ENCODE results near the gene ORC5.
"Not testable (repeated sequence)": the region's sequence is repeated elsewhere in the genome, so short reads cannot be mapped to it uniquely, and the experiment has no call there.

The ORC5 gene

GRCh38 chr7:104185346-104185745 is 22.5 kb downstream of the ORC5 start:
- DNase-seq: no peak

DNA sequence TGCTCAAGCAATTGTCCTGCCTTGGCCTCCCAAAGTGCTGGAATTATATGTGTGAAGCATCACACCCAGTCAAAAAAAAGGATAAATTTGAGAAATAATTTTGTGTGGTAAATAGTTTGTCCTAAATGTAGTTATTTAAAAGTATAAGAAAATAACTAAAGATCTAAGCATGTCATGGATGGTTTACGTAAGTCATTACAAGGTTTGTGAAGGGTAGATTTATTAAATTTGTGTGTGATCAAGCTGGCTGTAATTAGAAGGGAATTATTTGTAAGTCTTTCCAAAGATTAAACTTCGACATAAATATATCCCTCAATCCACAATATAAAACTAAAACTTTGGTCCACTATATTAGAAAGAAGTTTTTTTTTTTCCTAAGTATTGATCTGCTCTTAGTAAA is 28.6 kb downstream of the ORC5 start:
- DNase-seq: no peak

- DNase-seq: not testable (repeated sequence)
These were observed 30.2 kb downstream of the ORC5 start for GRCh38 chr7:104177565-104178083.

DNA sequence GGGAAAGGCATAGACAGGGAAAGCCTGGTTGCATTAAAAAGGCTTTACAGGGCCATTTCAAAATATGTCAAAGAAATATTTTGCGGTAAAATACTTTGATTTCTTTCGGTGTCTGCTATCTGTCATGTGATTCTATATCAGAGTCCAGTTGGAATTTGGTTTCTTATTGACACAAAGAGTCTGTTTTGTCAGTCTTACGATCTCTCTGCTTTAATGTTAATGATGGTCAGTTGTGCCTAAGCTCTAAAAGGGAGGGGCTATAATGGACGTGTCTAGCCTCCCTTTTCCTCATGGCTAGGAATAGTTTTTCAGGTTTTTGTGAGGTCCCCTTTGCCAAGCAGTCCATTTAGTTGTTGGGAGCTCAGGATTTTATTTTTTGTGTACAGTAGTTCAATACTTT is 31.5 kb downstream of the ORC5 start:
- DNase-seq: no peak

DNA sequence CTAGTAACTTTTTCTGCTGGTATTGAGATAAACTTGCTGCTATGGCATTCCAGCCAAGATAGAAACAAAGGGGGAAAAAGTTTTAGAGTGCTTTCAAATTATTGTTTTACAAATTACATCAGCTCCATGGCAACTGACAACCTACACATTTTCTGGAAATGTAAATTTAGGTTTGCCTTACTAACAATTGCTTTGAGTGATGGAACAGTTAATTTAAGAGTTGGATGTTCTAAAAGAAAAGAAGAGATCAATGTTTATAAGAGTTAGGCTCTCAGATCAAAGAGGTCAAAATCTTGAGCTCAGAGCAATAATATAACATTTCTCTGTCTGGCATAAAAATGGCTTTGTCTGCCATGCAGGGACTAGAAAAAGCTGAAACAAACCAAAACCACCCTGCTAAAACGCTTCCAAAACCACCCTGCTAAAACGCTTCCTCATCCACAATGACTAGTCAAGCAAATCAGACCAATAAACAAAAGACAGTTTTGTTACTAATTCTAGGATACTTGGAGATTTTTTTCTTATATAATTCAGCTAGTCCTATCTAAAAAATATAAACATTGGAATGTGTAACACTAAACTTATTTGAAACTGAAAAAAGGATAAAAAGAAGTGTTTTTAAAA is 32.3 kb downstream of the ORC5 start:
- no peak for DNase-seq

- DNase-seq: no peak
These were observed 33.0 kb downstream of the ORC5 start for GRCh38 chr7:104174798-104175197.

- no peak for DNase-seq
These were observed 45.7 kb downstream of the ORC5 start for GRCh38 chr7:104162081-104162480.

- no peak for DNase-seq
These were observed 46.6 kb downstream of the ORC5 start for GRCh38 chr7:104161244-104161643.

DNA sequence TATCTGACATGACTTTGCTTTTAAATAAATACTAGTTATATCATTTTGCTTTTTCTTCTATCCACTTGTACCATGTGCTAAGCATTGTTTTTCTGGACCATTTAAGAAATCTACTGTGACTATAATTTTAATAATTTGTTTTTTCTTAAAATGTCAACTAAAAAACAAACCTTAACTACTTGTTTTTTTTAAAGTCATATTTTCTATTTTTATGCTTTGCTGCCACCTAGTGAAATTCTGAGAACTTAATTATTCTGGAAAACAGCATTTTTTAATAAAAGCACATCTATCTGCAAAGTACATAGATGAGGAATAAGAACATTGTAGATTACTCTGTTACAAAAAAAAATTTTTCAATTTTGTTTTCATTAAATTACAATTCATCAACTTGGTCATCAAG is 47.4 kb downstream of the ORC5 start:
- DNase-seq: peak in 2 of 4 experiments; percentile 23 to 31

DNA sequence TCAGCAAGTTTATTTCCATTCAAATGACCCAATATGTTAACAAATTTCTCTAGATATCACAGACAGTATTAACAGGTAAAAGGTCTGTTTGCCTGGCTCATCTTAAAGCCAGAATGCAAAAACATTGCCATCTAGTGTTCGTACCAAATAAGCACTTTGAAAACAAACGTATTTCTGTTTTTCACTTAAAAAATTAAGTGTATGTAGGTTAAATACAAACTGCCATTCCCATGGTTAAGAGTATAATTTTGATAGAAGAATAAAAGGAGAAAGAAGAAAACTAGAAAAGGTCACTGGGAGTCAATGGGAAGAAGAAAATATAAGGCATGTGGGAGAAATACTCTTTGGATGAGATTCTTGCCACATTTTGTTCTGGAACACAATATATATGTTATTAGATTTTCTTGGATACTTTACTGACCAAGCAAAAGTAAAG is 51.0 kb downstream of the ORC5 start:
- peak in 2 of 4 experiments; percentile 14 to 35 for DNase-seq

DNA sequence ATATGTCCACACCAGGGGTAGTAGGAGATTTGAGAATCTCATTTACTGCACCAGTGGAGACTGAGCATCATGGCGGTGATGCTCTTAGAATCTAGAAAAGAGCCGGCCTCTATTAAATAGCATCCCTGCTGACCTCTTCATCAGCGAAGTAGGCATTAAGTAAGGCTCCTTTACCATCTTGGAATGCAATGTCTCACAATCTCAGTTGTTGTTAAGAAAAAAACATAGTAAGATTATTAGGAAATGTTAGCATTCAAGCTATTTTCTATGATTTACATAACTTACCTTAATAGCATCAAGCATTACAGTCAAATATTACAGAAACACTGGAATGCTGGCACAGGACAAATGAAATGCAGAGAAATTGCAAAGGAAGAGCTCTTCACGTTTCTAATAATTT is 54.5 kb downstream of the ORC5 start:
- no peak for DNase-seq

DNA sequence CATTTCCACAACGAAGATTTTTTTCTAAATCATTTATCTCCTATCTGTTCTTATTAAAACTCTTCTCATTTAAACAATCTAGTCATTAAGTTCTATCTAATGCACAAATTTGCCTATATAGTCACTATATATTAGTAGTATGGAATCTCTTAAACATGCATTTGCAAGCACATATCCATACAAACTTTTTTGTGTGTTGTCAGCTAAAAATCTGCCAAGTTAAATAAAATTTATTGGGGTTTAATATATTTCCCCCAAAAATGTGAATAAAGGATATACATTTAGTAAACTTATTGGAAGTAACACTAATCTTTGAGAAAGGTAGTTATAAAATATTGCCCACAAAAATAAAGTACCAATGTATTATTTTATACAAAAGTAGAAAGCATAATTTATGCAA is 55.3 kb downstream of the ORC5 start:
- no peak for DNase-seq

DNA sequence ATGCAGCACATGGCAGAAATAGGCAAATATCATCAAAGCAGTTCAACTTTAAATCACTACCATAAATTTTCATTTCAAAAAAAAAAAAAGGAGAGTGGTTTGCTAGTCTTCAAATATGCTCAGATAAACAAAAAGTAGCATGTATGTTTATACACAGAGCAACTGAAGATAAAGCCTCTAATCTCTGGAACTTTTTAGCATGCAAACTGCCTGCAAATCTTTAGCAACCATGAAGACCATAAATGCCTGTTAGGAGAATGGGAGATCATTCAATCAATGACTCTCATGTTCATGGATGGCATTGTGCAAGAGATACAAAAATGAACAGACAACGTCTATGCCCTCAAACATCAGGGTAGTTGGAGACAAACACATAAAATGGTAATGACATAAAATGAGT is 57.3 kb downstream of the ORC5 start:
- no peak for DNase-seq

- DNase-seq: no peak
These were observed 58.0 kb downstream of the ORC5 start for GRCh38 chr7:104149822-104150221.

GRCh38 chr7:104142147-104142546 is 65.7 kb downstream of the ORC5 start:
- no peak for DNase-seq

GRCh38 chr7:104137971-104138370 is 69.8 kb downstream of the ORC5 start:
- DNase-seq: no peak

DNA sequence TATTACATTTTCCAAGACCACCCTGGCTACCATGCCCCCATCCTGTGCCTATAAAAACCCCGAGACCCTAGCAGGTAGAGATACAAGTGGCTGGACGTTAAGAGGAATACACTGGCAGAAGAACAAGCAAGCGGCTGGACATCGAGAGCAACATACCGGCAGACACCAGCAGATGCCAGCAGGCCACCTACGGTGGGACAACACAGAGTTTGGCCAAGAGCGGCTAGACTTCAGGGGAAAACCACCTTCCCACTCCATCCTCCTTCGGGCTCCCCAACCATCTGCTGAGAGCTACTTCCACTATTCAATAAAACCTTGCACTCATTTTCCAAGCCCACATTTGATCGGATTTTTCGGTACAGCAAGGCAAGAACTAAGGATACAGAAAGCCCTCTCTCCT is 70.3 kb downstream of the ORC5 start:
- DNase-seq: no peak

DNA sequence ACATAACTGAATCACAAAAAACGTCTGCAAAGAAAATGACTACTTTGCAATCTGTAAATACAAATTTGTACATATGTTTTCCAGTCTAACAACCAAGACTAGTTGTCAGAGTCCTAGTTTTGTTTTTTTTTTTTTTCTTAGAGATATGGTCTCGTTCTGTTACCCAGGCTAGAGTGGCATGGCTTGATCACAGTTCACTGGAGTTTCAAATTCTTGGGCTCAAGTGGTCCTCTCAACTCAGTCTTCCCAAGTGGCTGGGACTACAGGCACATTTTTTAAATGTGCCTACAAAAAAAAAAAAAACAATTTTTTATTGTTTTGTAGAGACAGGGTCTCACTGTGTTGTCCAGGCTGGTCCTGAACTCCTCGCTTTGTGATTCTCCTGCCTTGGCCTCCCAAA is 70.8 kb downstream of the ORC5 start:
- DNase-seq: no peak

DNA sequence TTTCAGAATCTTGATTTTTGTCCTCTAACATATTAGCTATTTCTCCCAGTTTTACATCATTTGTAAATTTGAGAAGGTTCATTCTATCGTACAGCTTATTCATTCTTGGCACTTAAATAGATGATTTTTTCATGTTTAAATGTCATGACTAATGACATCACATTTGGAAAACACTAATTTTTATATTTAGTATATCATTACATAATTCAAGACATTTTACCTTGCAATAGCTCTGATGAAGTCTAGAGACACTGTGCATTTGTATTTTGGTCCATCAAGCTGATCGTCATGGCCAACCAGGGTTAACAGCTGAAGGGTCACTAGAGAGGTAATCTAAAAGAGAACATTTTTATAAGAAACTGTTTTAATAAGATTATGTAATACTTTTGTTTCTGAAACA is 71.3 kb downstream of the ORC5 start:
- DNase-seq: no peak

GRCh38 chr7:104135760-104136558 is 71.9 kb downstream of the ORC5 start:
- no peak for DNase-seq

- DNase-seq: no peak
These were observed 74.6 kb downstream of the ORC5 start for GRCh38 chr7:104133238-104133637.

- no peak for DNase-seq
These were observed 77.1 kb downstream of the ORC5 start for GRCh38 chr7:104130726-104131125.

GRCh38 chr7:104127204-104127603 is 80.6 kb downstream of the ORC5 start:
- no peak for DNase-seq

GRCh38 chr7:104126411-104126841 is 81.4 kb downstream of the ORC5 start:
- DNase-seq: no peak
